Hepatocyte (in vitro differentiated cells): ENCODE data around the gene IL12A.

Experiments
- CTCF ChIP-seq: fragments of 200-600 bp; sonication (generic); IDR thresholded peaks from 2 replicates; pipeline ENCODE4 v1.5.1; 2016; ENCODE audit warnings: antibody characterized with exemption, mild to moderate bottlenecking; ENCODE audit not compliant: poor library complexity
- EZH2 ChIP-seq: fragments of 200-600 bp; sonication (generic); IDR thresholded peaks from 2 replicates; pipeline ENCODE4 v1.6.1; 2016; ENCODE audit warnings: antibody characterized with exemption, mild to moderate bottlenecking, borderline replicate concordance

GRCh38 chr3:159996959-159997358, 8.3 kb downstream of the IL12A start:
- TF ChIP-seq CTCF = no peak
- no peak for TF ChIP-seq EZH2
